ENCODE data around the gene B3GNT9. TPM values are rescaled to one million over a fixed set of nuclear protein-coding genes. Genes with fewer than 3 reads are reported as not detected.

The B3GNT9 gene
- total and polyA plus RNA-seq, 7 donors, result 0.46 to 18.8 (median 8.7) TPM

DNA sequence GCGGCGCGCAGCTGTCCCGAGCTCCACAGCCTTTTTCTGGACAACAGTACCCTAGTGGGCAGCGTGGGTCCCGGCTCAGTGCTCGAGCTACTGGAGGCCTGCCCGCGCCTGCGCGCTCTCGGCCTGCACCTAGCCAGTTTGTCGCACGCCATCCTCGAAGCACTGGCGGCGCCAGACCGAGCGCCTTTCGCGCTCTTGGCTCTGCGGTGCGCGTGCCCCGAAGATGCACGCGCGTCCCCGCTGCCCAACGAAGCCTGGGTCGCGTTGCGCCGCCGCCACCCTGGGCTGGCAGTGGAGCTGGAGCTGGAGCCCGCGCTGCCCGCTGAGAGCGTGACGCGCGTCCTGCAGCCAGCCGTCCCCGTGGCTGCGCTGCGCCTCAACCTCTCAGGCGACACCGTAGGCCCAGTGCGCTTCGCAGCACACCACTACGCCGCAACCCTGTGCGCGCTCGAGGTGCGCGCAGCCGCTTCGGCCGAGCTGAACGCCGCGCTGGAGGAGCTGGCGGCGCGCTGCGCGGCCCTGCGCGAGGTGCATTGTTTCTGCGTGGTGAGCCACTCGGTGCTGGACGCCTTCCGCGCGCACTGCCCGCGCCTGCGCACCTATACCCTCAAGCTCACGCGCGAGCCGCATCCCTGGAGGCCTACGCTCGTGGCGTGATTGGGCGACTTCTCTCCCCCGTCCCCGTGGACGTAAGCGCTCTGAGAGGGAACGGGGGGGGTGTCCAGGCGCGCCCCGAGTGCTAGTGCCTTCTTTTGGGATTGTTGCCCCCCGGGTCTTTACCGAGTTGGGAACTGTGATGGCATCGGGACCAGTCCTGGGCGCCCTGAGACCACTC is 12.6 kb upstream of the B3GNT9 start:
- DNase-seq, result peak; percentile 89
- 1 to 17% methylated on average over 99 of the region's 99 CpGs for WGBS, 2 donors
- peaks cover 34 to 58% (median 46%) of the 10 kb centered on the region in 3 donors for H3K27me3 ChIP-seq
- TF ChIP-seq POLR2AphosphoS5 (IDR thresholded peaks at IDR 0.05), result peak in 3 of 4 donors; percentile 35 to 59 (median 52)
- TF ChIP-seq EP300 (IDR thresholded peaks at IDR 0.05), result no peak
- H3K27ac ChIP-seq, result peak overlapping the region; percentile 68 to 88 (median 71)
- peak overlapping the region; percentile 17 to 47 (median 39) for H3K4me3 ChIP-seq
- no peaks in the 10 kb centered on the region for H3K9me3 ChIP-seq
- intact Hi-C loops (cut with DNase I), result no loop called here
- H3K4me1 ChIP-seq, result peaks cover 0 to 72% (median 71%) of the 10 kb centered on the region in 4 donors
- H3K36me3 ChIP-seq, result no peaks in the 10 kb centered on the region

DNA sequence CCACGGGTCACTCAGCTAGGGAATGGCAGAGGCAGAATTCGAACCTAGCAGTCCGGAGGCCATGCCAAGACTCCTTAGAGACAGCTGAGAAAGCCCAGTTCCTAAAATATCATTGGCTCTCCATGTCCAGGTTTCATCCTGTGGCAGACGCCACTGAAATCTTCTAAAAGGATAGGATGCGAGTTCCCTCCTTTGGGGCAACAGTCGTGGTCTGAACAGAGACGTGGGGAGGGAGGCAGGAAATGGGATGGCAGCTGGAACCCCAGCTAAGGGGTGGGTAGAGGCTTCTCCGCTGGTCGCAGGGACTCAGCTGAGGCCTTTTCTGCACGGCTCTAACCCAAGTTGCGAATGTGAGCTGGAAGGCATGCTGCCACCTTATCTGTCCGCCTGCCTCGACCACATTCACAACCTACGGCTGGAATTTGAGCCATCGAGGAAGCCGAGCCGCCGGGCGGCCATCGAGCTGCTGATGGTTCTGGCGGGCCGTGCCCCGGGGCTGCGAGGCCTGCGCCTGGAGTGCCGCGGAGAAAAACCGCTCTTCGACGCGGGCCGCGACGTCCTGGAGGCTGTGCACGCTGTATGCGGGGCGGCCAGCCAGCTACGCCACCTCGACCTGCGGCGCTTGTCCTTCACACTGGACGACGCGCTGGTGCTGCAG is 11.8 kb upstream of the B3GNT9 start:
- WGBS, 2 donors, result 22 to 78% methylated on average over 44 of the region's 44 CpGs
- Histone ChIP-seq H3K4me3 (peak overlapping the region in 3 of 4 donors; percentile 35 to 47 (median 43)), H3K27me3 (peaks cover 34 to 58% (median 46%) of the 10 kb centered on the region in 3 donors), H3K9me3 (no peaks in the 10 kb centered on the region), H3K4me1 (peaks cover 0 to 72% (median 71%) of the 10 kb centered on the region in 4 donors), H3K36me3 (no peaks in the 10 kb centered on the region), H3K27ac (peak overlapping the region; percentile 68 to 88 (median 71))
- intact Hi-C loops (cut with DNase I), result no loop called here
- TF ChIP-seq EP300 (IDR thresholded peaks at IDR 0.05) (no peak), CTCF (IDR thresholded peaks at IDR 0.05) (no peak), POLR2A (IDR thresholded peaks at IDR 0.05) (no peak), POLR2AphosphoS5 (IDR thresholded peaks at IDR 0.05) (no peak)
- DNase-seq, result no peak

- TF ChIP-seq CTCF (IDR thresholded peaks at IDR 0.05) (no peak), EP300 (IDR thresholded peaks at IDR 0.05) (no peak), POLR2AphosphoS5 (IDR thresholded peaks at IDR 0.05) (no peak), POLR2A (IDR thresholded peaks at IDR 0.05) (no peak)
- WGBS, 2 donors, result 67 to 81% methylated on average over 25 of the region's 25 CpGs
- H3K4me1 ChIP-seq, result peaks cover 0 to 72% (median 71%) of the 10 kb centered on the region in 4 donors
- peak overlapping the region in 1 of 4 donors; percentile 79 for H3K27ac ChIP-seq
- DNase-seq, result no peak
- H3K27me3 ChIP-seq, result peaks cover 34 to 58% (median 46%) of the 10 kb centered on the region in 3 donors
- intact Hi-C loops (cut with DNase I), result no loop called here
- no peaks in the 10 kb centered on the region for H3K9me3 ChIP-seq
- peak overlapping the region in 2 of 4 donors; percentile 68 to 92 for H3K4me3 ChIP-seq
- no peaks in the 10 kb centered on the region for H3K36me3 ChIP-seq
These were observed 10.8 kb upstream of the B3GNT9 start for GRCh38 chr16:67161595-67162058.

GRCh38 chr16:67158637-67159600 is 8.1 kb upstream of the B3GNT9 start:
- no peak for DNase-seq
- no peaks in the 10 kb centered on the region for H3K9me3 ChIP-seq
- TF ChIP-seq CTCF (IDR thresholded peaks at IDR 0.05) (no peak), POLR2AphosphoS5 (IDR thresholded peaks at IDR 0.05) (no peak)
- H3K27ac ChIP-seq, result peak overlapping the region; percentile 77 to 79 (median 78)
- peak overlapping the region; percentile 68 to 92 (median 75) for H3K4me3 ChIP-seq
- intact Hi-C loops (cut with DNase I), result loop anchor here (5.0 to 10.0 kb wide), 2 partner anchors 47 to 264 kb away; no protein-coding TSS in a partner anchor
- 3 to 6% methylated on average over 34 of the region's 34 CpGs for WGBS, 2 donors
- peaks cover 0 to 66% (median 63%) of the 10 kb centered on the region in 4 donors for H3K4me1 ChIP-seq
- H3K27me3 ChIP-seq, result peaks cover 13 to 48% (median 34%) of the 10 kb centered on the region in 3 donors
- H3K36me3 ChIP-seq, result no peaks in the 10 kb centered on the region
